HG03025 (cell line): ENCODE measurements around the gene C13orf46.

Experiments used
- ATAC-seq: cut with Tn5 transposase; IDR thresholded peaks from one replicate; pipeline ENCODE4 v1.9.1; 2021; ENCODE audit warnings: mild to moderate bottlenecking, moderate library complexity; ENCODE audit not compliant: unreplicated experiment, low FRiP score

Gene C13orf46

GRCh38 chr13:113958373-113958772 lies 15.5 kb downstream of the C13orf46 start:
- ATAC-seq, result no peak

- no peak for ATAC-seq
Measured at GRCh38 chr13:113956571-113956970, 17.3 kb downstream of the C13orf46 start.

- no peak for ATAC-seq
Measured at GRCh38 chr13:113955691-113956090, 18.2 kb downstream of the C13orf46 start.

- ATAC-seq, result no peak
Measured at GRCh38 chr13:113955235-113955634, 18.6 kb downstream of the C13orf46 start.

- ATAC-seq, result no peak
Measured at GRCh38 chr13:113954046-113954835, 19.6 kb downstream of the C13orf46 start.

GRCh38 chr13:113953561-113953960 lies 20.3 kb downstream of the C13orf46 start:
- ATAC-seq, result no peak

GRCh38 chr13:113952983-113953520 lies 20.8 kb downstream of the C13orf46 start:
- no peak for ATAC-seq

- no peak for ATAC-seq
Measured at GRCh38 chr13:113952151-113952982, 21.5 kb downstream of the C13orf46 start.

GRCh38 chr13:113951246-113951999 lies 22.5 kb downstream of the C13orf46 start:
- ATAC-seq, result peak; percentile 57

- ATAC-seq, result peak; percentile 9
Measured at GRCh38 chr13:113950451-113951245, 23.2 kb downstream of the C13orf46 start.

GRCh38 chr13:113949546-113949945 lies 24.3 kb downstream of the C13orf46 start:
- ATAC-seq, result no peak

- ATAC-seq, result no peak
Measured at GRCh38 chr13:113948034-113948742, 25.7 kb downstream of the C13orf46 start.

GRCh38 chr13:113947311-113948033 lies 26.4 kb downstream of the C13orf46 start:
- ATAC-seq, result no peak

- no peak for ATAC-seq
Measured at GRCh38 chr13:113946409-113947181, 27.3 kb downstream of the C13orf46 start.

GRCh38 chr13:113945857-113946408 lies 27.9 kb downstream of the C13orf46 start:
- ATAC-seq, result no peak

GRCh38 chr13:113943821-113944565 lies 29.9 kb downstream of the C13orf46 start:
- no peak for ATAC-seq

- ATAC-seq, result no peak
Measured at GRCh38 chr13:113942591-113943103, 31.2 kb downstream of the C13orf46 start.
